GM18517 (cell line): ENCODE results near the gene RNU1-4.
"Not testable (repeated sequence)": the region's sequence is repeated elsewhere in the genome, so short reads cannot be mapped to it uniquely, and the experiment has no call there.

Source experiments
- ATAC-seq: cut with Tn5 transposase; IDR thresholded peaks from one replicate; pipeline ENCODE4 v1.9.1; 2021; ENCODE audit warnings: mild to moderate bottlenecking, moderate library complexity; ENCODE audit not compliant: unreplicated experiment

The RNU1-4 gene

DNA sequence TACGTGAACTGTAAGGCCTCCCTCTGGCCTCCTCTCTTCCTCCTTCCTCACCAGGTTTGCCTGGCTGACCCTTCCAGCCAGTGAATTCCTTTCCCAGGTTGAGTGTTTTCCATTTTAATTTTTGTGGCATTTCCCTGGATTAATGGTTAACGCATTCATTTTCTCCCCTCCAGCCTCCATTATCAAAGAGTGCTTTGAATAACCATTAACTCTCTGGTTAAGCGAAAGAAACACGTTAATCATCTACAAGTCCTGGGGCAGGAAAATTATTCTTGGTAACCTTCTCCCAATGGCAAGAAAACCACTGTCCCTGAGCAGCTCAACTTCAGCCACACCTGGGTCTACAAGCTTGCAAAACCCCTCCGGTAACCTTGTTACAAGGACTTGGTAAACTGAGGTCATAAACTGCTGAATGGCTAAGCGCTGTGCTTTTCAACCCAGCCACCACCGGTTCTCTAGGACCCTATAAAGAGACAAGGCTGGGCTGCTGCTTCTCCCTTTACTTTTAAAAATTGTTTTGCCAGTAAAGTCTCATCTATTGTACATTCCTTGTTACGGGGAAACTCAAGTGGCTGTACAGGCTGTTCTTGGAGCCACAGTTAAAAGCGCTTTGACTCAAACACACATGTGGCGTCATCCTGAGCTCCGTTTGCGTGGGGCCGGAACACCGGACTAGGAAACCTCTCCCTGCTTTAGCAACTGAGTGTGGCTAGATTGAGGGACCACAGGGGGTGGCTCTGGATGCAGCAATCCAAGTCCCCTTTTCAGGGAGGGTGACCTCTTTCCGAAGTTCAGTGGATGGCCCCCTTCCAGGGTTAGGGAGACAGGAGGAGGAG is 24.7 kb downstream of the RNU1-4 start:
- ATAC-seq, result not testable (repeated sequence)

DNA sequence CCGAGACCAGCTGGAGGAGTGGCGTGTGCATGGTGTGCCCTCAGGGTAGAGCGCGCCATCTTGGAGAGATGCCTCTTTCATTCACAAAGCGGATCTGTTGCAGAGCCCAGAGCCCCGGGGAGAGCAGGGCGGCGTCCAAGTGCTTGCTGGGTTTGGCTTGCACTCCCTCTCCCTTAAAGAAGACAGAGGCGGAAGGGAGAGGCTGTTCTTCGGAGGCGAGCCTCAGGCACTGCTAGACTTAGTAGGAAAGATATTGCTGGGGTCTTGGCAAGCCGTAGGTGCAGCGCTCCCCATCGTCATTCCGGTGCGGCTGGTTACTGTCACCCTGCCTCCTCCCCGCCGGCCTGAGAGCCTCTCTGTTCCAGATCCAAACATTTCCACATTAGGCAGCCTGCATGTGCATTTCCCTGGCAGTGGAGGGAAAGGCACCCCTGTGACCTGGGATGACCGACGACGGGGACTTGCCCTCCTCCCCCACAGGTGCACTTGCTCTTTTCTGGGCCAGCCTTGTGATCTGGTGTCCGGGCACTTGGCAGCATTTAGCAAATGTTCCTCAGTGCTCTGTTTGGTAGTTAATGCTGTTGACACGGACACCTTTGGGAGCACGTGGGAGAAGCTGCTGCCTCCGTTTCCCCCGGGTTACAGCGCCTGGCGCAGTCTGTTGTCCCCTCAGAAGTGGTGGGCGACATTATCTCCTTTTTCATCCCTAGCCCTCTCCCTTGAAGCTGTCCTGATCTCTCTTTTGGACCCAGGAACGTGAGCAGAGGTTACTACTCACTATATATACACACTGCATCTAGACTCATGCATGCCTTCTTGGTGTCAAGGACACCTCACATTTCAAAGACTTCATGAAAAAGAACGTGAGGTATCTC is 25.7 kb downstream of the RNU1-4 start:
- not testable (repeated sequence) for ATAC-seq

DNA sequence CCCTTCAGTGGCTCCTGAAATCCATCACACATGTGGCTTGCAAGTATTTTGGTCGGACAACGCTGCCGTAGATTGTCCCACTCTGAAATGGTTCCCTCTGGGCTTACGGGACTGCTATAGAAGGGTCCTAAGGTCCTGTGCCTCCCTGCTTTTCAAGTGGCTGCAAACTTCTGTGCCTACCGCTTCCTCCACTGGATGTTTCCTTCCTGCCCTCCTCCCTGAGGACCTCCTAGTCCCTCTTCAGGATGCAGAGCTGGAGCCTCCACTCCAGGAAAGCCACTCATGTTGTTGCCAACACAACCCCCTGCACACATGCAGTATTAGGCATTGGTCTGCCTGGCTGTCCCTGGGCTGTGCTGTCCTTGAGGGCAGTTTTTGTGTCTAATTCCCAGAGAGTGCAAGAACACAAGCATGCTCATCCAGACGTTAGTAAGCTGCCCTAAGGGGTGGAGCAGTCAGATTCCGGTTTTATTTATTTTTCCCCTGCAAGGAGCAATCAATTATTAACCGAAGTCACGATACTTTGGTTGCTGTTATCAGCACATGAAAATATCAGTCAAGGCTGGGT is 26.5 kb downstream of the RNU1-4 start:
- not testable (repeated sequence) for ATAC-seq

DNA sequence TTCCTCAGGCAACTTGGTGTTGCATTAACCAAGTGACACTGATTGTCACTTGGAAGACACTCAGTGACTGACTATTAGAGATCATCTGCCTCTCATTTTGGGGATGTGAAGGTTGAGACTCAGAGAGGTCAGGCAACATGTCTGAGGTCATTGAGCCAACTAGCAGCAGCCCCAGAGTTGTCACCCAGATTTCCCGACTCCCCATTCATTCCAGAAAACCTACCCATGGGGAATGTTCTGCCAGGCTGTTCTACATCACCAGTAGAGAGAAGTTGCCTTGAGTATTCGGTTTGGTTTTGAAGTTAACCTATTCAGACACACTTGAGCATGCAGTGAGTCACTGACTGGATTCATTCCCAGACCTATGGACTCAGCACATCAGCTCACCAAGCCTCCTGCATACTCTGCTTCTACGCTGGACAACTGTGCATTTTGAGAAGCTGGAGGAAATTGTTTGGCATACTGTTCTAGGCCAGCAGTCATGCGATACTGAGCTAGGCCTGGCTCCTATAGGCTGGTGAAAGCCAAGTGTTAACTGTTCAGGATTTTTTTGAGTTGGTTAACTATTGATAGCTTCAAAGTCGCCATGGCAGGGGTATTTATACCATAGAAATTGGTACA is 29.9 kb downstream of the RNU1-4 start:
- ATAC-seq, result not testable (repeated sequence)

DNA sequence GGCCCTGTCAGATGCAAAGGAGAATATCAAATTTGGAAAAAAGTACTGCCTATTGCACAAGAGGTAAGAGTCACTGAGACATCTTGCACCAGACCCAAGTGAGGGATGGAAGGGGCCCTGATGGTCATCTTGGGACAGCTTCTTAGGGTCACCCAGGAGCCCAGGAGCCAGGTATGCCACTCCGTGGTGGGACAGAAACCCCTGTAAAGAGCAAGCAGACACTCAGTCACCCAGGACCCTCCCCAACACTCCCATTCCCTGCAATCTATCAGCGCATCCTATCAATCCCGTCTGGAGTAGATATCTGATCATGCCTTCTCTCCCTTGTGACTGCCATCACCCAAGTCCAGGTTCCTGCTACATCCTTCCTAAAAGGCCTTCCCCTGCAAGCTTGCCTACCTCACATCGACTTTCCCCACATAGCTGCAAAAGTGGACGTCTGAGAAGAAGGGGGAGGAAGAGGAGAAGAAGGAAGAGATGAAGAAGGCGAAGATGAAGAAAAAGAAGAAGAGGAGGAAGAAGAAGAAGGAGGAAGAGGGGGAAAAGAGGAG is 30.7 kb downstream of the RNU1-4 start:
- not testable (repeated sequence) for ATAC-seq

DNA sequence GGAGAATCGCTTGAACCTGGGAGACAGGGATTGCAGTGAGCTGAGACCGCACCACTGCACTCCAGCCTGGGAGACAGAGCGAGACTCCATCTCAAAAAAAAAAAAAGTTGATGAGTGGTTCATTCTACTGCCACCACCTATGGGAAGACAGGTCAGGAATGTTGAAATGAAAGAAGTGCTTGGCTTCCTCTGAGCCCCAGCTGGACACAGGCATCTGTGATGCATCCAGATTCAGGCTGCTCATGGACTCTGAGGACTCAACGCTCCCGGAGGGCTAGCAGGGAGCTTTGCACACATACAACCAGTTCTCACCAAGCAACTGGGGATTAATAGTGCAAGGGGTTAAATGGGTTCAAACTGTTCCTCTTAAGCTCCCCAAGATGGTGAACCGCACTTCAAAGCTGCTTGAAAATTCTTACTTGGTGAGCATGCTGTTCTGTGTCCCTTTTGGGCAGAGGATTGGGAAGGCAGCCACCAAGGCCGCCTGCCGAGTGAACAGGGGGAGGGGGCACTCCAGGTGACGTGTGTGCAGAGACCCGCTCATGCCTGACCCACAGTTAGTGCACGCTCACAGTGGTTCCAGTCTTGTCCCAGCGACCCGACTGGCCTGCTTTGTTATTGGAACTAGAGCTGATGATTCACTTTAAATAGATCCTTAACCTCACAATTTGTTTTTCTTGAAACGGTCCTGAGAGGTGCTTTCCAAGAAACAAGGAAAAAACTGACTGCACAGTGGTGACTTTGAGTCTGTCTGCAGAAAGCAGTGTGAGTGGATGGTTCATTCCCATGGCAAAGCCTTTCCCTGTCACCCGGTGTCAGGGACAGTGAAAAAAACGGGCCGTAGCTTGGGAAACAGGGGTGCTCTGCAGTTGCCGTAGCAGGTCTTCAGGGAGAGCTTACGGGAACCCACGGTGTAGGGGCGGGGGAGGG is 32.2 kb downstream of the RNU1-4 start:
- ATAC-seq, result not testable (repeated sequence)

DNA sequence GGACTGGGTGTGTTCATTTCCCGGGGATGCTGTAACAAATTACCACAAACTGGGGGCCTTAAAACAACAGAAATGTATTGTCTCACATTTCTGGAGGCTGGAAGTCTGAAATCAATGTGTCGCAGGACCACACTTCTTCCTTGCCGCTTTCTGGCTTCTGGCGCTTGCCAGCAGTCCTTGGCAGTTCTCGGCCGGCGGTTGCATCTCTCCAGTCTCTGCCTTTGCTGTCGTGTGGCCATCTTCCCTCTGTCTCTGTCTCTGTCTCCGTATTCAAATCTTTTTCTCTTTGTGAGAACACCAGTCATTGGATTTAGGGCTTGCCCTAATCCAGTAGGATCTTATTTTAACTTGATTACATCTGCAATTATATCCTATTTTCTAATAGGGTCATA is 32.9 kb downstream of the RNU1-4 start:
- not testable (repeated sequence) for ATAC-seq

DNA sequence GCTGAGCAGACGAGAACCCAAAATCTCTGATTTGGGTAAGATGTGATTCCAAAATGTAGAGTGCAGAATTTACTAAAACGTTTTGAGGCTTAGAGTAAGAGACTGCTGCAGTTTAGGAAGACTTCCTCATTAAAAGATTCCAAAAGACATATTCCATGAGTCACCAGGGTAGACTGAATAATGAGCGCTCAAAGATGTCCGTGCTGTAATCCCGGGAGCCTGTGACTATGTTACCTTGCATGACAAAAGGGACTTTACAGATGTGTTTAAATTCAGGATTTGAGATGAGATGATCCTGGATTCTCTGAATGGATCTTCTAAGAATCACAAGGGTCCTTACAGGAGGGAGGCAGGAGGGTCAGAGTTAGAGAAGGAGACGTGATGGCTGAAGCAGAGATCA is 33.4 kb downstream of the RNU1-4 start:
- not testable (repeated sequence) for ATAC-seq

DNA sequence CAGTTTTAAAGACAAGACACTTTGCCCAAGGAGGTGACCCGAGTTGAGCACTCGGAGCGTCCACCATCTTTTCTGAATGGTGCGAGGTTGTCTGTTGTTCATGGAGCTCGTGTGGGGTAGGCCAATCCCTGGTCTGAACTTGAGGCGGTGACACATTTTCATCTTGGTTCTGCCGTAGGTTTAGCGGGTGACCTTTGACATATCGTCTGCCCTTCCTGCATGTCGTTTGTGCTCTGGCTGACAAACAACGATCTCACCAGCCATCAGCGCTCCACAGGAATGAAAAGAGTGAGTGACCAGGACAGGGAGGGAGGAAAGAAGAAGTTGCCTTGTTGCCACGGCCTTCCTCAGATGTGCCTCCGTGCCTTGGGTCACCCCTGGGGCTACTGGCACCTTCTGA is 34.5 kb downstream of the RNU1-4 start:
- ATAC-seq, result not testable (repeated sequence)

DNA sequence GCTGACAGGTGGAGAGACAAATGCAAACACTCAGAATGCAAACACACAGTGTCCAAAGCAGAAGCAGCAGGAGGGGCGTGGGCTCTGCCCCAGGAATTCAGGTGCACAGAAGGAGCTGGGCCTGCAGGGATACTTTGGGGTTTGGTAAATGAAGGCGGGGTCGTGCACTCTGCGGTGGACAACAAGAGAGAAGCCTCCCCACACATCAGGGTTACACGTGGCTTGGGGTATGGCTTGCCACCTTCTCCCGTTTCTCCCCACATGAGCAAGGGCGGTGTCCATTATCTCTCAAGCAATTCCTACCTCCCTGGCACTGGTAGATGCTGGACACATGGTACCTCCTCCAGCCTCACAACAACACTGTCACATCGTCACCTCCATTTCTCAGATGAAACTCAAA is 35.0 kb downstream of the RNU1-4 start:
- not testable (repeated sequence) for ATAC-seq

DNA sequence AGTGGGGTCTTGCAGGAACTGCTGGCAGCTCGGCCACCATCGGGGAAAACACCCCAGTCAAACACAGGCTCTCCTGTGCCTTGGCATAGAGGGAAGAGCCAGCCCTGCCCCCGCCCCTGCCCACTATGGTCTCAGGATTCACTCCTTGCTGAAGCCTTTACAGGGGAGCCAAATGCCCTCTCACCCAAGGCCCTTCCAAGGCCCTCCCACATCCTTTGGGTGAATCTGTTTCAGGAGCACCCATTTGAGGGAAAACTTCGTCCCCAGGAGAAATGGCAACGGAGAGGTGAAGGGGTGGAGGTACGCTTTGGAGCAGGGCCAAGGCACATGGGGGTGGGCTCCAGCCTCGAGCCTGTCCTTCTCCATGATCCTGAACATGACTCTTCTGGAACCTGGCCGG is 35.9 kb downstream of the RNU1-4 start:
- not testable (repeated sequence) for ATAC-seq

DNA sequence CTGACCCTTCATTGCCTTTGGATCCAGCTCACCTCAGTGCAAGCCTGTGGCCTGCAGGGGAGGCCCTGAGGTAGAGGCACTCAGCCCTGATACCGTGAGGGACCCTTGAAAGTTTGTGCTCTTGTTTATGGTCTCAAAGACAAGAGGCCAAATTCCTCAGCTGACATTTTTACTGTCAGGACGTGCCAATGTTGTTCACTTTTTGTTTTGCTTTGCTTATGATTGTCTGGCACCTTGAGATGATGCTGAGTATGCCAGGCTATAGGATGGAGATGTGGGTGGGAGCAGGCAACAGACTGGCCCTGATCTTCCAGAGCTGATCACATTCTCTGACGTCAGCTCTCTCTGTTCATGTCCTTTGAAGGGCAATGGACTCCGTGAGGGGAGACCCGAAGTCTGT is 36.5 kb downstream of the RNU1-4 start:
- not testable (repeated sequence) for ATAC-seq

DNA sequence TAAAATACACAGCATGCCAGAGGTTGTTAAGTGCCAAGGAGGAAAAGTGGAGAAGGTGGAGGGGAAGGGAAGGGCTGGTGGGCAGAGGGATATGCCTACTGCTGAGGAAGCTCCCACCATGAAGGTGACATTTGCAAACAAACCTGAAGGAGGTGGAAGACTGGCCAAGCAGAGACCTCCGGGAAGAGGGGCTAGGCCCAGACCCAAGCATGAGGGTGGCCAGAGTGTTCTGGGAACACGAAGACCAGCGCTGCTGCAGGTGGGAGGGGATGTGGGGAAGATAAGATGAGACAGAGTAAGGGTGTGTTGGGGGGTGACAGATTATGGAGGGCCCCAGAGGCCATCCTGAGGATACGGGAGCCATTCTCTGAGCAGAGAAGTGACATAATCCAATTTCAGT is 37.5 kb downstream of the RNU1-4 start:
- not testable (repeated sequence) for ATAC-seq

DNA sequence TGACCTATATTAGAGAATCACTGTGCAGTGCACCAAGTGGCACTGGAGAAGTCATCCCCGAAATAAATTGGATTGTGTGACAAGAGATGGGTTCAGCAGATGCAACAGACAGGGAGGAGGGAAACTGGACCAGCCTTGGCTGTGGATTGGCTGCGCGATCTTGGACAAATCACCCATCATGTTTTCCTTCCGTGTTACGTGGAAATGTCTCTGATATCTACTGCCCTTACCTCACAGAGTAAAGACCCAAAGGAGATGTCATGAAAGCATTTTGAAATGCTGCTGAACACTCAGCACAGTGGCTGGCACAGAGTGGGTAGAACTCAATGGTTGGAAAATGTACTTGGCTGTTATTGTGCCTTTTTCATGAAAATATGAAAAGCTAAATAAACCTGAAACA is 39.2 kb downstream of the RNU1-4 start:
- not testable (repeated sequence) for ATAC-seq

DNA sequence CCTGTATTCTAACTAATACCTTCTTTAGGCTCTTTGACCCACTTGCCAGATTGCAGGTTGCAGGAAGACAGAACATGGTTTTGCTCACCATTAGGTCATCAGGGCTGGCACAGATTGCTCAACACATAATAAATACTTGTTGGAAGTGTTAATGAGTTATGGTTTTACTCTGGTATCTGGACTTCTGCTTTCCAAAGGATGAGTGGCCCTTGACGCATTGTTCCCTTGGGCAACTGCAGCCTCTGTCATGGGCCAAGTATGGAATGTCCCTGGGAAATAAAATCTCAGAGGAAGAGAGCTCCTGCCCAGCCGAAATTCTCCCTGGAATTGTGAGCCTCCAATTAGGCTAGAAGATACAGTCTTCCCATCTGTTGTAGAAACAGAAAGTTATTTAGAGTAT is 40.7 kb downstream of the RNU1-4 start:
- not testable (repeated sequence) for ATAC-seq

DNA sequence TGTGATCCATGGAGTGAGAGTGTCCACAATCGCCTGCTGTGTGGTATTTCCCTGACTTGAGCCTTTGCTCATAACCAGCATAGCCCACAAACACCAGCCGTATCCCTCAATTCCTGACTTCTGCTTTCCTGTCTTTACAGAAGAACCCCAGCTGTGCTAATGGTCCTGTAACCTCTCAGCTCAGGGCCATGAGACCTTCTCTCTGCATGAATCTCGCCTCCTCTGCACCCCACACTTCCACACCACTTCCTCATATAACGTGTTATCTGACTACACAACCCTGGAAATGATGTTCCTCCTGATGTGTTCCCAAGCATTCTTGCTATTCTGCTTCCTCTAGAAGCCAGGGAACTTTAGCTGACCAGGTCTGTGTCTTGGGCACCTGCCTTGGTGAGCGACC is 41.3 kb downstream of the RNU1-4 start:
- not testable (repeated sequence) for ATAC-seq

DNA sequence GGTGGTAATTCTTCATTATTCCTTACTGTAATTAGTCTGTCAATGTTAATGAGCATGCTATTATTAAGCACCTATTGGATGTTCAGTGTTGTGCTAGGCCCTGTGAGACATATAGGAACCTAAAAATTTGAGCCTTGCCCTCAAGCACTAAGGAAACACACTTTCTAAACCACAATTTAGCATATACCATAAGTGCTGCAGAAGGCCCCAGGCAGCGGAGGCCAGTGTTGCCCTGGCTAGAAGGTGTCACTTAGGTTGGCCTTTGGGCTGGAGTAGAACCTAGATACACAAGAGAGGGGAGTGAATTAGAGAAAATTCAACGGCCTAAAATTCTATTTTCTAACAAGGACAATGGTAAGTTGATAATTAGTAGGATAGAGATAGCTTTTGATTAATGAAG is 44.6 kb downstream of the RNU1-4 start:
- not testable (repeated sequence) for ATAC-seq

DNA sequence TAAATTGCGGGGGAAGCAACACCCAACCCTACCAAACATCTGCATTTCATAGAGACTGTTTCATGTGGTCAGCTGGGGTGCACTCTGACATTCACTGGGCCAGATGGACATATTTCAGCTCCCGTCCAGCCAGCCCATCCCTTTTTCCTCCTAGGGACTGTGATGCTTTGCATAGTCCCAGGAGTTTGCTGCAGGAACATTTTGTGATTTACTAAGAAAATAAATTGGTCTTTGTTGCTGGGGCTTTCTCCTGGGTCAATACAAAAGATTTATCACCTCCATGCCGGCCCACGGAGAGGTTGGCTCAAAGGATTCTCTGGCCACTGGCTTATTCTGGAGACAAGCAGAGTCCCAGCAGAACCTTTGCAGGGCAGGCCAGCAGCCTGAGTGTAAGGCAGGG is 46.0 kb downstream of the RNU1-4 start:
- not testable (repeated sequence) for ATAC-seq

DNA sequence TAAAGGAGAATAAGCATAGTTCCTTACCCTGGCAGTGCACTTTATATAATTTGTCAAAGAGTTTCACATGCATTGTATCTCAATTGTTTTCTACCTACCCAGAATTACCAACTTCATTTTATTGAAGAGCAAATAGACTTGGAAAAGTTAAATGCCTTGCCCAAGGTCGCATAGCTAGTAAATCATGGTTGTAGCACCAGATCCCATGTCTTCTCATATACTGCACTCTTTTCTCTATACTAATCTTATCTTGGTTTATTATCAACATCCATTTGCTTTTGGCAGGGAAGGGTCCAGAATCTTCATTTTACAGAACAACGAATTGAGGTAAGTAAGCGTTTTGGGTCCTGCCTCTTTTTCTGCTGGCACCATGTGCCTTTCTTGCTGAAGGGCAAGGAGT is 46.9 kb downstream of the RNU1-4 start:
- not testable (repeated sequence) for ATAC-seq

DNA sequence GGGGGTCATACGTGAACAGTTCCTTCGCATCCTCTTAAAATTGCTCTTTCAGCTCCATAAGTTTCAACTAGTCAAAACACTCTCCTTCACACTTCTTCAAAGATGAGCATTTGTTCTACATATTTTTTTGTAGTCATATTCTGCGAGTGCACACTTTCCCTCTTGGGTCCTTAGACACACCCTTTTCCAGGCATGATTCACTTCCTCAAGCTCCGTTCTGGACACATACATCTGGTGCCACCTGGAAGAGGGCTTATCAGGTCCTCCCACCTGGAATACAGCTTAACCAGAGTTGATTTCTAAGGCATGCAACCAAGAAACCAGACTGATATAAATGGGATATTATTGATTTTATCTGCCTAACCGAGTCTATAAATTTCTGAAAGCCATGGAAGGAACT is 47.4 kb downstream of the RNU1-4 start:
- not testable (repeated sequence) for ATAC-seq
